Measurements from ENCODE around the gene DLGAP3. TPM values are rescaled to one million over a fixed set of nuclear protein-coding genes. Genes with fewer than 3 reads are reported as not detected.
"Not testable (repeated sequence)": the region's sequence is repeated elsewhere in the genome, so short reads cannot be mapped to it uniquely, and the experiment has no call there.

The DLGAP3 gene
- total RNA-seq, 4 donors from 2014 or later = 0.15 TPM; not detected in 3

- H3K36me3 ChIP-seq = no peaks in the 10 kb centered on the region
- H3K4me3 ChIP-seq = no peak overlapping the region
- H3K9me3 ChIP-seq = no peaks in the 10 kb centered on the region
- ATAC-seq (no peak), DNase-seq (no peak)
- H3K4me1 ChIP-seq = peaks cover 4 to 6% of the 10 kb centered on the region in 2 donors
- intact Hi-C loops (cut with DNase I; ENCODE audit: low total_unique reads) = no loop called here
- no peak overlapping the region for H3K27ac ChIP-seq
- no peaks in the 10 kb centered on the region for H3K27me3 ChIP-seq
- in situ Hi-C loops (cut with MboI; ENCODE audit: low sequenced_read_pairs in 4 of 4) = no loop called here
- TF ChIP-seq CTCF (IDR thresholded peaks at IDR 0.05 in 4 of 5, conservative IDR thresholded peaks at IDR 0.05 in 1 of 5) (no peak), POLR2A (IDR thresholded peaks at IDR 0.05) (no peak)
Observed at GRCh38 chr1:34824817-34825454, 104.5 kb downstream of the DLGAP3 start.

DNA sequence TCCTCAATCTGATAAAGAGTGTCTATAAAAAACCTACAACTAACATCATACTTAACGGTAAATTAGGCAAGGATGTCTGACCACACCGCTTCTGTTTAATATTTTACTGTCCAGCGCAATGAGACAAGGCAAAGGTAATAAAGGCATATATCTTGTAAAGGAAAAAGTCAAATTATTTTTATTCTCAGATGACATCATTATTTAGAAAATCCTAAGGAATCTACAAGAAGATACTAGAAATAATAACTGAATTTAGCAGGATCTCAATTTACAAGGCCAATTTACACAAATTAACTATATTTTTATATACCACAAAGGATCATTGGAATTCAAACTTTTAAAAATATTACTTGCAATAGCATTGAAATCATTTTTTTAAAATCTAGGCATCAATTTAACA, 107.2 kb downstream of the DLGAP3 start:
- DNase-seq (no peak), ATAC-seq (no peak)
- H3K4me1 ChIP-seq = peaks cover 4 to 6% of the 10 kb centered on the region in 2 donors
- no peak overlapping the region for H3K27ac ChIP-seq
- H3K36me3 ChIP-seq = no peaks in the 10 kb centered on the region
- H3K4me3 ChIP-seq = no peak overlapping the region
- in situ Hi-C loops (cut with MboI; ENCODE audit: low sequenced_read_pairs in 4 of 4) = no loop called here
- no peaks in the 10 kb centered on the region for H3K9me3 ChIP-seq
- intact Hi-C loops (cut with DNase I; ENCODE audit: low total_unique reads) = no loop called here
- no peaks in the 10 kb centered on the region for H3K27me3 ChIP-seq
- no peak for TF ChIP-seq POLR2A (IDR thresholded peaks at IDR 0.05)
- TF ChIP-seq CTCF (IDR thresholded peaks at IDR 0.05 in 4 of 5, conservative IDR thresholded peaks at IDR 0.05 in 1 of 5) = no peak

GRCh38 chr1:34818862-34819261, 110.6 kb downstream of the DLGAP3 start:
- H3K36me3 ChIP-seq; ATAC-seq; H3K27ac ChIP-seq; H3K4me3 ChIP-seq; H3K4me1 ChIP-seq; in situ Hi-C loops (cut with MboI; ENCODE audit: low sequenced_read_pairs in 4 of 4); H3K9me3 ChIP-seq; DNase-seq; intact Hi-C loops (cut with DNase I; ENCODE audit: low total_unique reads); H3K27me3 ChIP-seq: not testable (repeated sequence)

GRCh38 chr1:34816778-34817177, 112.7 kb downstream of the DLGAP3 start:
- TF ChIP-seq POLR2A (IDR thresholded peaks at IDR 0.05) = no peak
- TF ChIP-seq CTCF (IDR thresholded peaks at IDR 0.05 in 4 of 5, conservative IDR thresholded peaks at IDR 0.05 in 1 of 5) = no peak
- in situ Hi-C loops (cut with MboI; ENCODE audit: low sequenced_read_pairs in 4 of 4) = no loop called here
- H3K36me3 ChIP-seq = no peaks in the 10 kb centered on the region
- intact Hi-C loops (cut with DNase I; ENCODE audit: low total_unique reads) = no loop called here
- no peak for ATAC-seq
- no peak overlapping the region for H3K4me3 ChIP-seq
- DNase-seq = no peak
- H3K4me1 ChIP-seq = no peaks in the 10 kb centered on the region
- no peak overlapping the region for H3K27ac ChIP-seq
- H3K9me3 ChIP-seq = no peaks in the 10 kb centered on the region
- no peaks in the 10 kb centered on the region for H3K27me3 ChIP-seq

DNA sequence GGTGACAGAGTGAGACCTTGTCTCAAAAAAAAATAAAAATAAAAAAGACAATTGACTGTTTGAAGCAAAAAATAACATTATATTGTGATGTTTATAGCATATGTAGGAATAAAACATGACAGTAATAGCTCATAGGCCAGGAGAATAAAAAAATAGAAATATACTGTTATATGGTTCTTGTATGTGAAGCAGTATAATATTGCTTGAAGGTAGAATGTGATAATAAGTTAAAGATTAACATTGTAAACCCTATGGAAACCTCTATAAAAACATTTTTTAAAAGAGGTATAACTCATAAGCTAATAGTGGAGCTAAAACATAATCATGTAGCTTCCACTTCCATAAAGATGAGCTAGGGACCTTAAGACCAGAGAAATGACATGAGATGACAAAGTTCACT, 113.1 kb downstream of the DLGAP3 start:
- intact Hi-C loops (cut with DNase I; ENCODE audit: low total_unique reads) (no loop called here), in situ Hi-C loops (cut with MboI; ENCODE audit: low sequenced_read_pairs in 4 of 4) (no loop called here)
- Histone ChIP-seq H3K36me3 (no peaks in the 10 kb centered on the region), H3K27ac (no peak overlapping the region), H3K9me3 (no peaks in the 10 kb centered on the region), H3K4me1 (no peaks in the 10 kb centered on the region), H3K4me3 (no peak overlapping the region), H3K27me3 (no peaks in the 10 kb centered on the region)
- DNase-seq (no peak), ATAC-seq (no peak)
- TF ChIP-seq POLR2A (IDR thresholded peaks at IDR 0.05) (no peak), CTCF (IDR thresholded peaks at IDR 0.05 in 4 of 5, conservative IDR thresholded peaks at IDR 0.05 in 1 of 5) (no peak)

Other genes starting within 250 kb of the DLGAP3 start
- gene GJB5, start 174.6 kb downstream of the DLGAP3 start, total RNA-seq = not detected
- gene GJB4, start 169.9 kb downstream of the DLGAP3 start, total RNA-seq = not detected
- gene GJB3, start 148.4 kb downstream of the DLGAP3 start, total RNA-seq = not detected
- gene GJA4, start 136.7 kb downstream of the DLGAP3 start, total RNA-seq = 10 to 100 TPM; 14.4 to 41.4 (median 27.7) TPM
- gene SMIM12, start 69.9 kb downstream of the DLGAP3 start, total RNA-seq = 10 to 100 TPM; 24.2 to 40.8 (median 35.6) TPM
- gene TMEM35B, start 55.7 kb upstream of the DLGAP3 start, total RNA-seq = 10 to 100 TPM in 1 of 4 donors, 1 to 10 TPM in 3; 4.7 to 10.9 (median 7.1) TPM
- gene ZMYM6, start 102.3 kb upstream of the DLGAP3 start, total RNA-seq = 1 to 10 TPM; 2.9 to 7.3 (median 4.2) TPM
- gene ZMYM1, start 149.7 kb upstream of the DLGAP3 start, total RNA-seq = 1 to 10 TPM; 1.8 to 7.6 (median 3.6) TPM